GM19023 (cell line): ENCODE measurements around the gene RBM15B.

Source experiments
- ATAC-seq: cut with Tn5 transposase; IDR thresholded peaks from one replicate; pipeline ENCODE4 v1.9.1; 2021; ENCODE audit warnings: mild to moderate bottlenecking, moderate library complexity; ENCODE audit not compliant: unreplicated experiment

The RBM15B gene

GRCh38 chr3:51441282-51442030, 50.4 kb downstream of the RBM15B start:
- ATAC-seq: no peak

DNA sequence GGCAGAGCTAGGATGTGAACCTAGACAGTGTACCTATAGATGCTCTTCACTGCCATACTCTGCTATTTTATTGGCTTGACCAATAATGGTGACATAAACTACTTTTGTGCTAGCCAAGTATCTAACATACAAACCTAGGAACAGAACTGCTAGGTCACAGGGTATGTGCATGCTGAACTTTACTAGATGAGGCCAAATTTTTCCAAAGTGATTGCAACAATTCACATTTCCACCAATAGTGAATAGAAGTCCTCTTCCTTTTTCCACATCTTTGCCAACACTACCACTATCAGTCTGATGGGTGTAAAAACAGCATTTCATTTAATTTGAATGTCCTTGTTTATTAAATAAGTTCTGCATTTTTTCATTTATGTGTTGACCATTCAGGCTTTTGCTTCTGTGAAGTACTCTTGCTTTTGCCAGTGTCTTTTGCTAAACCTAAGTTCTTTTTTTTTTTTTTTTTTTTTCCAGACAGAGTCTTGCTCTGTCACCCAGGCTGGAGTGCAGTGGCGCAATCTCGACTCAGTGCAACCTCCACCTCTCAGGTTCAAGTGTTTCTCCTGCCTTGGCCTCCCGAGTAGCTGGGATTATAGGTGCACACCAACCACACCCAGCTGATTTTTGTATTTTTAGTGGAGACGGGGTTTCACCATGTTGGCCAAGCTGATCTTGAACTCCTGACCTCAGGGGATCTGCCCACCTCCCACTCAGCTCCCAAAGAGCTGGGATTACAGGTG, 54.6 kb downstream of the RBM15B start:
- no peak for ATAC-seq
